ENCODE measurements around the gene ATP6V0C. TPM values are rescaled to one million over a fixed set of nuclear protein-coding genes. Genes with fewer than 3 reads are reported as not detected.
A peak's percentile ranks its signal among the peaks of the same experiment; 100 is the strongest.

The ATP6V0C gene
- total RNA-seq, 1 experiment from 2014 or later, result 176 TPM

- DNase-seq, result peak; percentile 39
- Mint-ChIP-seq H3K27ac (peak overlapping the region; percentile 44 to 96 (median 47); a peak in 4 of 7 replicates), H3K9me3 (no peaks in the 10 kb centered on the region; a peak in 1 of 5 replicates), H3K4me3 (peak overlapping the region; percentile 90 to 91), H3K36me3 (ENCODE audit: insufficient read depth in 1 of 3, low read depth in 3 of 3) (peaks cover 2 to 14% (median 10%) of the 10 kb centered on the region in 3 experiments; a peak in 6 of 7 replicates), H3K27me3 (ENCODE audit: low read depth) (peaks cover 5% of the 10 kb centered on the region), H3K4me1 (peaks cover 42 to 55% of the 10 kb centered on the region in 2 experiments)
- no CpG with 5 or more reads among the region's 63 CpGs for WGBS (ENCODE audit: extremely low coverage, insufficient read length, low lambda C conversion rate)
- H3K79me2 ChIP-seq (ENCODE audit: insufficient read depth, low read length), result peaks cover 36% of the 10 kb centered on the region; the same call in 1 of the 2 replicates
- no peak overlapping the region for H2BK5ac ChIP-seq (ENCODE audit: insufficient read length, low read length)
- no peaks in the 10 kb centered on the region for H4K20me1 ChIP-seq (ENCODE audit: control insufficient read depth, insufficient read depth, insufficient read length)
- peaks cover 7% of the 10 kb centered on the region for H3K79me1 ChIP-seq (ENCODE audit: insufficient read depth, low read depth, low read length, poor library complexity, severe bottlenecking)
- H3K4ac ChIP-seq (ENCODE audit: low read depth, low read length), result no peak overlapping the region
- H2BK15ac ChIP-seq (ENCODE audit: low read depth, low read length), result no peak overlapping the region
- H3K56ac ChIP-seq (ENCODE audit: insufficient read length, low read depth, low read length), result no peak overlapping the region
- H3K4me1 ChIP-seq (ENCODE audit: insufficient read depth, low read length), result peaks cover 3% of the 10 kb centered on the region; the same call in 1 of the 2 replicates
- H3K27me3 ChIP-seq (ENCODE audit: insufficient read depth, low read length), result no peaks in the 10 kb centered on the region
- no peak overlapping the region for H3K18ac ChIP-seq (ENCODE audit: insufficient read length, low read depth, low read length)
- peak overlapping the region; percentile 49 for H3K14ac ChIP-seq (ENCODE audit: insufficient read depth, low read length)
- no peaks in the 10 kb centered on the region for H3K9me3 ChIP-seq (ENCODE audit: control insufficient read depth, low read depth, low read length)
- no peak overlapping the region for H4K91ac ChIP-seq (ENCODE audit: insufficient read length, low read depth, low read length)
- peak overlapping the region; percentile 92 for H3K4me2 ChIP-seq (ENCODE audit: insufficient read depth, insufficient read length, low read length)
- H2AFZ ChIP-seq (ENCODE audit: low read length), result no peak overlapping the region
- H3K9ac ChIP-seq (ENCODE audit: extremely low read depth, insufficient read length, low read length), result peak overlapping the region; percentile 74
- peaks cover 16% of the 10 kb centered on the region for H3K23me2 ChIP-seq (ENCODE audit: insufficient read length, low read depth, low read length, poor library complexity, severe bottlenecking)
- H3T11ph ChIP-seq (ENCODE audit: low read length), result no peak overlapping the region
- no peak overlapping the region for H2AK5ac ChIP-seq (ENCODE audit: insufficient read length, low read length)
- no peak overlapping the region for H2BK120ac ChIP-seq (ENCODE audit: low read depth, low read length, poor library complexity, severe bottlenecking)
- H3K23ac ChIP-seq (ENCODE audit: insufficient read length, low read depth, low read length), result no peak overlapping the region
- H4K8ac ChIP-seq (replicated peaks; ENCODE audit: insufficient read length, low read depth, low read length), result no peak overlapping the region
- H2BK12ac ChIP-seq (ENCODE audit: insufficient read length, low read depth, low read length), result no peak overlapping the region
- H2BK20ac ChIP-seq (ENCODE audit: low read depth, low read length, poor library complexity, severe bottlenecking), result no peak overlapping the region
- TF ChIP-seq, protein P1, sequence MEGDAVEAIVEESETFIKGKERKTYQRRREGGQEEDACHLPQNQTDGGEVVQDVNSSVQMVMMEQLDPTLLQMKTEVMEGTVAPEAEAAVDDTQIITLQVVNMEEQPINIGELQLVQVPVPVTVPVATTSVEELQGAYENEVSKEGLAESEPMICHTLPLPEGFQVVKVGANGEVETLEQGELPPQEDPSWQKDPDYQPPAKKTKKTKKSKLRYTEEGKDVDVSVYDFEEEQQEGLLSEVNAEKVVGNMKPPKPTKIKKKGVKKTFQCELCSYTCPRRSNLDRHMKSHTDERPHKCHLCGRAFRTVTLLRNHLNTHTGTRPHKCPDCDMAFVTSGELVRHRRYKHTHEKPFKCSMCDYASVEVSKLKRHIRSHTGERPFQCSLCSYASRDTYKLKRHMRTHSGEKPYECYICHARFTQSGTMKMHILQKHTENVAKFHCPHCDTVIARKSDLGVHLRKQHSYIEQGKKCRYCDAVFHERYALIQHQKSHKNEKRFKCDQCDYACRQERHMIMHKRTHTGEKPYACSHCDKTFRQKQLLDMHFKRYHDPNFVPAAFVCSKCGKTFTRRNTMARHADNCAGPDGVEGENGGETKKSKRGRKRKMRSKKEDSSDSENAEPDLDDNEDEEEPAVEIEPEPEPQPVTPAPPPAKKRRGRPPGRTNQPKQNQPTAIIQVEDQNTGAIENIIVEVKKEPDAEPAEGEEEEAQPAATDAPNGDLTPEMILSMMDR (conservative IDR thresholded peaks at IDR 0.05), result no peak
- H3K27ac ChIP-seq (ENCODE audit: insufficient read length, low read depth, low read length), result no peak overlapping the region
- no peak overlapping the region for H4K5ac ChIP-seq (ENCODE audit: insufficient read length, low read depth, low read length)
Measured at GRCh38 chr16:2514333-2515179, 804 bp downstream of the ATP6V0C start.
